HL-60 (cell line): Measurements from ENCODE around the gene KRTAP10-2.
"Not testable (repeated sequence)": the region's sequence is repeated elsewhere in the genome, so short reads cannot be mapped to it uniquely, and the experiment has no call there.

Source experiments
- CTCF ChIP-seq: IDR thresholded peaks from one replicate; pipeline ENCODE4 v1.5.1; 2011; ENCODE audit warnings: low read length, control low read depth, inconsistent platforms; ENCODE audit not compliant: insufficient read depth
- GABPA ChIP-seq: IDR thresholded peaks from 2 replicates; pipeline ENCODE4 v1.6.1; 2012; ENCODE audit warnings: low read depth

- TF ChIP-seq CTCF, GABPA: not testable (repeated sequence)
Observed at GRCh38 chr21:44590897-44591800, 39.8 kb upstream of the KRTAP10-2 start.
